ENCODE data around the gene ATP9A. TPM values are rescaled to one million over a fixed set of nuclear protein-coding genes. Genes with fewer than 3 reads are reported as not detected.

ATP9A gene
- total and polyA plus RNA-seq, 2 of the 8 experiments (the other 6 are each of a cell fraction or from before 2014, with no cell fraction given), result 5.0 to 6.4 TPM

GRCh38 chr20:51570739-51571459 is 197.3 kb downstream of the ATP9A start (continued):
- no peak for TF ChIP-seq JUND (IDR thresholded peaks at IDR 0.05; ENCODE audit: low read length)
- no peak for TF ChIP-seq TAF7 (optimal IDR thresholded peaks at IDR 0.05; ENCODE audit: borderline replicate concordance, low read depth, low read length)
- no peak for TF ChIP-seq CTCF (IDR thresholded peaks at IDR 0.05; ENCODE audit: control extremely low read depth in 1 of 3, insufficient read depth in 1 of 3, low read depth in 1 of 3, low read length in 3 of 3)
- TF ChIP-seq USF2 (IDR thresholded peaks at IDR 0.05; ENCODE audit: low read length), result no peak

All from H1 (cell line).